HG02973 (cell line): ENCODE results near the gene SMAD7.

Source experiments
- ATAC-seq: cut with Tn5 transposase; IDR thresholded peaks from one replicate; pipeline ENCODE4 v1.9.1; 2021; ENCODE audit warnings: moderate library complexity; ENCODE audit not compliant: unreplicated experiment

The SMAD7 gene

GRCh38 chr18:48987821-48988220, 37.1 kb upstream of the SMAD7 start:
- no peak for ATAC-seq

GRCh38 chr18:48986851-48987761, 36.3 kb upstream of the SMAD7 start:
- no peak for ATAC-seq

- no peak for ATAC-seq
These were observed 34.4 kb upstream of the SMAD7 start for GRCh38 chr18:48985161-48985560.

- ATAC-seq: no peak
These were observed 33.1 kb upstream of the SMAD7 start for GRCh38 chr18:48983793-48984437.

GRCh38 chr18:48982266-48982665, 31.5 kb upstream of the SMAD7 start:
- ATAC-seq: no peak

GRCh38 chr18:48979944-48980890, 29.5 kb upstream of the SMAD7 start:
- ATAC-seq: no peak

GRCh38 chr18:48977914-48978313, 27.1 kb upstream of the SMAD7 start:
- no peak for ATAC-seq

GRCh38 chr18:48975817-48976649, 25.3 kb upstream of the SMAD7 start:
- ATAC-seq: peak; percentile 48

GRCh38 chr18:48975120-48975816, 24.5 kb upstream of the SMAD7 start:
- ATAC-seq: peak; percentile 14

GRCh38 chr18:48974304-48975119, 23.7 kb upstream of the SMAD7 start:
- ATAC-seq: no peak

GRCh38 chr18:48973731-48974130, 23.0 kb upstream of the SMAD7 start:
- ATAC-seq: no peak

GRCh38 chr18:48968412-48969215, 17.8 kb upstream of the SMAD7 start:
- no peak for ATAC-seq

- ATAC-seq: no peak
These were observed 16.8 kb upstream of the SMAD7 start for GRCh38 chr18:48967545-48967944.

GRCh38 chr18:48966523-48966922, 15.8 kb upstream of the SMAD7 start:
- ATAC-seq: no peak

- ATAC-seq: no peak
These were observed 13.1 kb upstream of the SMAD7 start for GRCh38 chr18:48963586-48964470.

- ATAC-seq: no peak
These were observed 12.3 kb upstream of the SMAD7 start for GRCh38 chr18:48962994-48963561.
